ENCODE results near the gene RBPJ.
A peak's percentile ranks its signal among the peaks of the same experiment; 100 is the strongest.

The RBPJ gene

GRCh38 chr4:26330186-26330787 is 9.5 kb downstream of the RBPJ start:
- peak; percentile 84 for TF ChIP-seq CTCF (conservative IDR thresholded peaks at IDR 0.05; ENCODE audit: low read length)
- TF ChIP-seq EZH2phosphoT487 (IDR thresholded peaks at IDR 0.05; ENCODE audit: borderline replicate concordance), result no peak

GRCh38 chr4:26330946-26331345 is 10.1 kb downstream of the RBPJ start:
- no peaks in the 10 kb centered on the region for H3F3A ChIP-seq (ENCODE audit: low read depth)
- no peaks in the 10 kb centered on the region for H3K36me3 ChIP-seq (ENCODE audit: insufficient read depth, low read length)
- no peak overlapping the region for H3K9ac ChIP-seq (ENCODE audit: low read depth, low read length, poor library complexity, severe bottlenecking)
- peak overlapping the region; percentile 41 for H3K4me2 ChIP-seq (ENCODE audit: low read depth, low read length, poor library complexity, severe bottlenecking)
- H3K79me2 ChIP-seq (ENCODE audit: insufficient read depth, low read length), result peaks cover 93% of the 10 kb centered on the region
- peaks cover 20% of the 10 kb centered on the region for H3K4me1 ChIP-seq (ENCODE audit: insufficient read depth, low read length, poor library complexity, severe bottlenecking)
- no peaks in the 10 kb centered on the region for H3K9me3 ChIP-seq (ENCODE audit: insufficient read depth, low read depth, low read length)
- TF ChIP-seq EZH2phosphoT487 (IDR thresholded peaks at IDR 0.05; ENCODE audit: borderline replicate concordance) (no peak), CTCF (conservative IDR thresholded peaks at IDR 0.05; ENCODE audit: low read length) (no peak)
- peaks cover 86% of the 10 kb centered on the region for H4K20me1 ChIP-seq (ENCODE audit: insufficient read depth, low read length, poor library complexity, severe bottlenecking)
- no peak overlapping the region for H3K4me3 ChIP-seq (ENCODE audit: low read length, poor library complexity, severe bottlenecking)
- no peaks in the 10 kb centered on the region for H3K9me2 ChIP-seq (replicated peaks; ENCODE audit: low read depth, low read length)
- no peak overlapping the region for H2AFZ ChIP-seq (ENCODE audit: low read length)
- H3K27me3 ChIP-seq (ENCODE audit: insufficient read depth, low read length, poor library complexity, severe bottlenecking), result no peaks in the 10 kb centered on the region

More at GRCh38 chr4:26330186-26330787, 9.5 kb downstream of the RBPJ start:
- Histone ChIP-seq H3K9me3 (ENCODE audit: insufficient read depth, low read depth, low read length) (no peaks in the 10 kb centered on the region), H3K4me1 (ENCODE audit: insufficient read depth, low read length, poor library complexity, severe bottlenecking) (peaks cover 26% of the 10 kb centered on the region), H3K9me2 (replicated peaks; ENCODE audit: low read depth, low read length) (no peaks in the 10 kb centered on the region), H3F3A (ENCODE audit: low read depth) (no peaks in the 10 kb centered on the region), H3K79me2 (ENCODE audit: insufficient read depth, low read length) (peaks cover 93% of the 10 kb centered on the region), H3K36me3 (ENCODE audit: insufficient read depth, low read length) (no peaks in the 10 kb centered on the region), H3K27me3 (ENCODE audit: insufficient read depth, low read length, poor library complexity, severe bottlenecking) (no peaks in the 10 kb centered on the region), H3K9ac (ENCODE audit: low read depth, low read length, poor library complexity, severe bottlenecking) (no peak overlapping the region), H3K4me3 (ENCODE audit: low read length, poor library complexity, severe bottlenecking) (no peak overlapping the region), H3K4me2 (ENCODE audit: low read depth, low read length, poor library complexity, severe bottlenecking) (peak overlapping the region; percentile 41), H2AFZ (ENCODE audit: low read length) (no peak overlapping the region), H4K20me1 (ENCODE audit: insufficient read depth, low read length, poor library complexity, severe bottlenecking) (peaks cover 86% of the 10 kb centered on the region)

GRCh38 chr4:26331380-26331950 is 10.7 kb downstream of the RBPJ start:
- Histone ChIP-seq H3K36me3 (ENCODE audit: insufficient read depth, low read length) (no peaks in the 10 kb centered on the region), H3K4me1 (ENCODE audit: insufficient read depth, low read length, poor library complexity, severe bottlenecking) (peaks cover 17% of the 10 kb centered on the region), H3F3A (ENCODE audit: low read depth) (no peaks in the 10 kb centered on the region), H3K9me2 (replicated peaks; ENCODE audit: low read depth, low read length) (no peaks in the 10 kb centered on the region), H4K20me1 (ENCODE audit: insufficient read depth, low read length, poor library complexity, severe bottlenecking) (peaks cover 86% of the 10 kb centered on the region), H3K4me3 (ENCODE audit: low read length, poor library complexity, severe bottlenecking) (no peak overlapping the region), H3K9me3 (ENCODE audit: insufficient read depth, low read depth, low read length) (no peaks in the 10 kb centered on the region), H3K4me2 (ENCODE audit: low read depth, low read length, poor library complexity, severe bottlenecking) (no peak overlapping the region), H3K9ac (ENCODE audit: low read depth, low read length, poor library complexity, severe bottlenecking) (no peak overlapping the region), H2AFZ (ENCODE audit: low read length) (no peak overlapping the region), H3K27me3 (ENCODE audit: insufficient read depth, low read length, poor library complexity, severe bottlenecking) (no peaks in the 10 kb centered on the region), H3K79me2 (ENCODE audit: insufficient read depth, low read length) (peaks cover 95% of the 10 kb centered on the region)
- no peak for TF ChIP-seq CTCF (conservative IDR thresholded peaks at IDR 0.05; ENCODE audit: low read length)
- TF ChIP-seq EZH2phosphoT487 (IDR thresholded peaks at IDR 0.05; ENCODE audit: borderline replicate concordance), result no peak

Measured in Loucy (cell line).